SKM-1 (cell line): ENCODE data around the gene PDE10A.

Experiments
- DNase-seq: peaks from one replicate; lab custom pipeline; 2025; ENCODE audit not compliant: unreplicated experiment; lab: John Stamatoyannopoulos, UW

PDE10A gene

DNA sequence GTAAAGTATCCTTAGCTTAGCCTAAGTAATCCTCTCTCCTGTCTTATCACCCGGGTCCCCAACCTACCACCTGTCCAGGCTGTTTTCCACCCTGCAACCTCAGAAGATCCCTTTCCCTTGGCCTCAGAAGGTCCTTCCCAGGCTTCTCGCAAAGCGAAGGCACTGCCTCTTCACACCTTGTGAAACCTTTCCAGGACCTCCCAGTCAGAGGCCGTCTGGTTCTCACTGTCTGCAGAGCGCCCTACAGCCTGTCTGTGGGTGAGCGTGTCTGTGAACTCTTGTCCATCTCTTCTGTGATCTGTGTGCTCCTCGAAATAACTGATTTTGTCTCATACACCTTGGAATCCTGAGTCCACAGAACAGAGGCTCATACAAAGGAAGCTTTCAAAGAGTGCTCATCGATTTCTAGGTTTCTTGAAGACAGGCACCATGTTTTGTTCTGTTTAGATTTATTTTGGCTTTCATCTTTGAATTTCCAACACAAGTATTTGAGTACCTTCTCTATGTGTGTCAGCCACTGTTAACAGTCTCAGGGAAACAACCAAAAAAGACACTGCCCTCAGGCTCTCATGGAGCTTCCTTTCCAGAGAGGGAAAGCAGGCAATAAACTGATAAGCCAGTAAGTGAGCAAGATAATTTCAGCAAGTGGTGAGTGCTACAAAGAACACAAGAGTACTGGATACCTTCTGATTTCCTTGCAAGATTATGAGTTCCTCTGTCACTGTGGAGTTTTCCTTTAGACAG lies 6.3 kb downstream of the PDE10A start:
- DNase-seq: no peak

DNA sequence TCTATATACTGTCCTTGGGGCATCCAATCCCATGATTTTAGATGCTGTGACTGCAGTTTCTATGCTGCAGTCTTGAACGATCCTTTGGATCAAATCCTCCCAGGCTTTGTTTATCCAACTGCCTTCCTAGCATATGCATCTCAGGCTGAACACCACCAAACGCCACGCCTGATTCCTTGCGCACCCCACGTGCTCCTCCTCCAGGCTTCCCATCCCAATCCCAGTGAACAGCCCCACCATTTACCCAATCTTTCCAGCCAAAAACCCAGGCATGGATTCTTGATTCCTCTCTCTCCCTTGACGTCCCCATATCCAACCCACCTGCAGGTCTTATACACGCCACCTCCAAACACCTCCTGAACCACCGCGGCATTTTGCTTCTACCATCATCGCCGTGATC lies 7.8 kb downstream of the PDE10A start:
- DNase-seq: no peak

DNA sequence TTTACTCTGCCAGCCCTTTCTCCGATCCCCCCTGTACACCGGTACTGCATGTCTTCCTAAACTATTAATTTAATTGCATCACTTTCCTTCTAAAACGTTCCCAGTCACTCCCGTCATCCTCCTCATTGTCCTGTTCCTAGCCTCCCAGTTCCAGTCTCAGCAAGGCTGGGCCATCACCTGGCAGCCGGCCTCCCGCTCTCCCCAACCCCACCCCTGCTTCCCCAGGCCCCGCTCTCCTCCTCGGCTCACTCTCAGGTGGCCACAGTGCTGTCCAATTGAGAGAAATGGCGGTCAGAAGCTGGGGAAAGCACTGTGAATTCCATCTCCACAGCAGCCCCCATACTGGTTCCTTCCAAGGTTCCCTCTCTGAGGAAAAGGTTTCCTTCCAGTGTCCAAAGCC lies 8.9 kb downstream of the PDE10A start:
- no peak for DNase-seq

DNA sequence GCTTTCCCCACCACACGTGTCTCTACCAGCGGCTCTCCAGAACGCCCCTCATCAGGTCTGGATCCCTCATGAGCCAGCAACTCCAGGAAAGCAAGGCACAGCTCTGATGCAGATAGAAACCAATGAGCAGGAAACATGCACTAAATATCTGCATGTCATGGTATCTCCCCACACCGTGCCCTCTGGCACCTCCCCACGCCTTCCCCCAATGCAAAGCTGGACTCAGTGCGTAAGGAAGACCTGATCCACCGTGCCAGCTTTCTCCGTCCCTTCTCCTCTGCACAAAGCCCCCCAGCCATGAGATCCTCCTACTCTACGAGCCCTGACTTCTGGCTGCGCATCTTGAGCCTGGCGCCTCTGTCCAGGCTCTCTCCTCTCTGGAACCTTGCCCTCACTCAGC lies 9.4 kb downstream of the PDE10A start:
- no peak for DNase-seq

DNA sequence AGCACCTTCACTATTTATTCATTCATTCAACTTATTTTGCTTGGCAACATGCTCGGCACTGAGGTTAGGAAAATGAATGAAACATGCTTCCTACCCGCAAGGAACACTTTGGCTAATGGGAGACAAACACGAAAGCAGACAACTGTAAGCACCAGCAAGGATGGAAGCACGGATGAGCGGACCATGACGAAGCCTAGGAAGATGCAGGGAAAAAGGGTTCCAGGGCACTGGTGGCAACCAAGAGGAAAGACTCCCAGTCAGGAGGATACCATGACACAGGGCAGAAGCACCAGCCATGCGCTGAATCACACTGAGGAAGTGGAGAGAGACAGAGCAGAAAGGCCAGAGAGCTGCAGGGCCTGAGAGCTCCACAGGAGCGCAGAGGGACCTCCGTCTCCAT lies 9.8 kb downstream of the PDE10A start:
- DNase-seq: no peak

DNA sequence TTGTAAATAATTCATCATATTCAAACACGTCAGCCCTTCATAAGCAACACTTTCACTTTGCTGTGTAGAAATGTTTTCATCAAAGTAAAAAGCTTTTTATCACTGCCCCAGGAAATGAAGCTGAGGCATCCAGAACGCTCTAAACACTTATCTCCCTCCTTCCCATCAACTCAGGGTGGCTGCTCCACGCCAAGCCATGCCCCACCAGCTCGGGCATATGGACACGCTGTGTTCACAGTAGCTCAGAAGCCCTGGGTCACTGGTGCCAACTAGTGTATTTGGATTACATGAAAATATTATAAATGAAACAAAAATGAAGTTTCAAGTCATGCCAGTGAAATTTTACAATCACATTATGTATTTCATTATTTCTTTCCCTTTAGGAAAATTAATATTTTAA lies 10.3 kb downstream of the PDE10A start:
- no peak for DNase-seq

DNA sequence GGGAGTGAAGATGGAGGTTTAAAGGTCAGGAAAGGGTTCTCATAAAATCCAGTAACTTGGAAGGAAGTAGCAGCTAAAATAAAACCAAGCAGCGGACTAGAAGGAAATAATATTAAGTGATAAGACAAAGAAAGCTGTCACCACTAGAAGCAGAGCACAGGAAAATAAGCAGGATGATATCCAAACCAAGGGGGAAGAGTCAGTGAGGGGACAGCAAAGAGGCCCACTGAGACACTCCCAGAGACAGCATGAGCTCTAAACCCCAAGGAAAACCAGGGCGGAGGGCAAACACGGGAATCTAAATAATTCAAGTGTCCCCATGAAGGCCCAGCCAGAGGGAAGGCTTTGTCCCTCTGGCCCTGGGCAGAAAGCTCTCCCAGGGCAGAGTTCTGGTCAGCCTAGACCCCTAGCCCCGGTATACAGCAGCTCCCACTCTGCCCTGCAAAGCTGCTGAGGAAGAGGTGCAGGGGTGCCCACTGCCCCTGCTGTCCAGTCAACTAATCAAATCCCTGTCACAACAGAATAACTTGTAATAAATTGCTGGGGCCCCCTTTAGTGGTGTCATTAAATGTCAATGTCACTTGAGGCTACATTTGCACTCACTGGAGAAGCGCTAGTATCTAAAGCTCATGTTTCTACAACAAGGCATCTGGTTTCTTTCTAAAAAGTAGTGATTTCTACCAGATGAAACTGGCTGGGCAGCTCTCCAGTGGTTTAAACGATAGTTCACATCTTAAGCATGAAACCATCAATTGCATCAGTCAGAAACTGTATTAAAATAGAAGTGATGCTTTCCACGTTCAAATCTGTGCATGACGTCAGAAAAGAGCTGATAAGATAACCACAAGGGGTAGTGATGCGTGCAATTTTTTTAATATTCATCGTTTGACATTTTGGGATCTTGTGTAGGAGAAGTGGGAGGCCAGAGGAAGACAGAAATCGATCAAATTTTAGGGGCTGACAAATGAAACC lies 13.6 kb downstream of the PDE10A start:
- no peak for DNase-seq

DNA sequence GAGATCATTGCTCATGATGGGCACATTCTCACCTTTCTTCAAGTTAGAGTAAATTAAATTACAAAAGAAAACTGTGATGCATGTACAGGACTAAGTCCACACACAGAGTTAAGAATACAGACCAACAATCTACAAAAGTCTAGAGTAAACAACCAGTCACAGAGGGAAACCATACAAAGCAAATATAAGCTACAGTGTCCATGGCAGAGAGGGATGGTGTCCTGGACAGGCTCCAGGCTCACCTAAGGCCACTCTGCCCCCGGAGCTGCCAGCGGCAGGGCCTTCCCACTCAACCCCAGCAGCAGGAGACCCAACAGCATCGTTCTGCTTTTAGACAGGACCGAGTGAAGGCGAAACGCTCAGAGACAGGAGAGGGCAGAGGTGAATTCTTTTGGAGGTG lies 16.0 kb downstream of the PDE10A start:
- no peak for DNase-seq

DNA sequence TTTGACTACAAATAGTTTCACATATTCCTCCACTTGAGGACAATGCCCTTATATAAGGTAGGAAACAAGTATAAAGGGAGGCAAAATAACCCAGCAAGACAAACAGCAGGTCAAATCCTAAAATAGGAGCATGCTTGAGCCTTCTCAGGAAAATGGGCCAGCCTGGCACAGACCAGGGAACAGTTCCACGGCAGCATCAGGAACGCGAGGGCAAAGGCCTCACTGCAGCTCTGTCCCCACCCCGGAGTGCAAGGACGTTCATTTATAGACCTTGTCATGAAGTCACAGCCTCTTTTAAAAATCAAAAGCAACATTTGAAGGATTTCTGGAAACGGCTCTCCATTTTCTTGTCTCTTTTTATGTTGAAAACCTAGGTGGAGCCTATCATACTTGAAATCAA lies 17.1 kb downstream of the PDE10A start:
- DNase-seq: no peak

DNA sequence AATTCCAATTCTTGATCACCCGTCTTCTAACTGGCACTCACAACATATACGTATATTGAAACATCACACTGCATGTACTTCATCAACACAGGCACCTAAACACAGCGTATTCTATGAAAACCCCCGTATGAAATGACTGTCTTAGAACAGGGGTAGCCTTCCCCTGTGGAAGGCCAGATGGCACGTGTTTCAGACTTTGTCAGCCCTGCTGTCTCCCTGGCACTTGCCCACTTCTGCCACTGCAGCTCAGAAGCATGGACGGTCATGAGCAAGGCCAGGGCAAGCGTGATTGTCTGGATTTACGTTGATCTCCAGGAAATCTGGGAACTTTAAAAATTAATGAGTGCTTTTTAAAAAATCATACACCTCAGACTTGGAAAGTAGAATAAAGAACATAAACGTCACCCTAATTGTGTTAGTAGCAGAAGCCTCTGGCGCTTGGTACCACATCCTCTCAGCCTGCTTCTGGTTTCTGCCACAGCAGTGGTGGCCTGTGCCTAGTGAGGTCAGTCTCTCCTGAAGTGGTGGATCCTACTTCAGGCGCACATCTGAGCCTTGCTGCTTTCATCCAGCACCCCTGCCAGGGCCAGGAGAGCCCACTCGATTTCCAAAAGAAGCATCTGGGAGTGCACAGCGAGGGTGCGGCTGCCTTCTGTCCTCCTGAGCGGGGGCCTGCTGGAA lies 18.3 kb downstream of the PDE10A start:
- no peak for DNase-seq

DNA sequence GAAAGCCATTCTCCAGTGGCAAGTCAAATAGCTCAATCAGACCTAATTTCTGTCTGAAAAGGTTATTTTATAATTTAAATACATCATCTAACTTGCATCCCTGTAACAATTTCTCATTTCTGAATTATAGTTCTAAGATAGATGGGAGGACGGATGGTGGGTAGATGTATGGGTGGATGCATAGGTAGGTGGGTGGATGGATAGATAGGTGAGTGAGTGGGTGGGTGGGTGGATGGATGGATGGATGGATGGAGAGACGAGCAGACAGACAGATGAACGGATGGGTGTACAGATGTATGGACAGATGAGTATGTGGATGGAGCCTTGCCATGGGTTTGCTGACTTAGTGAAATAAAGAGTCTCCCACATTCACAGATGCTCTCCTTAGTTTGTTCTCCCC lies 20.0 kb downstream of the PDE10A start:
- DNase-seq: no peak

DNA sequence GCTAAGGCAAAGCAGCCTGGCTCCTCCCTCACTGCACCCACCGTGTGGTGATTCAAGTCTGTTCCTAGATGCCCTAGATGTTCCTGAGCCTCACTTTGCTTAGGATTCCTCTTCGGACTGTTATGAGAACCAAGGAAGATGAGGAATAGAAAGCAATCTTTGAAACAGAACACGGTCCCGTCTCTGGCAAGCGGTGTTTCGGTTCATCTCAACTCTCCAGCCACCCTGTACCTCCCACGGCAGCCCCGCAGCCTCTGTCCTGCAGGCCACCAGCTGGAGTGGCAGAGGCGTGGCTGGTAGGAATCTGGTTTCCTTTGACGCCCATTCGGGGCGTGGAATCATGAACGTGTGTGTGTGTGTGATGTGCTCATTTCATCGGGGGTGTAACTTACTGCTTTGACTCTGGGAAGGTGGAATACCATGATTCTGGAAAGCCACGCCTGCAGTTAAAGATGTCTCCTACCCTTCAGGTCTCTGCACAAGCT lies 21.3 kb downstream of the PDE10A start:
- DNase-seq: no peak

DNA sequence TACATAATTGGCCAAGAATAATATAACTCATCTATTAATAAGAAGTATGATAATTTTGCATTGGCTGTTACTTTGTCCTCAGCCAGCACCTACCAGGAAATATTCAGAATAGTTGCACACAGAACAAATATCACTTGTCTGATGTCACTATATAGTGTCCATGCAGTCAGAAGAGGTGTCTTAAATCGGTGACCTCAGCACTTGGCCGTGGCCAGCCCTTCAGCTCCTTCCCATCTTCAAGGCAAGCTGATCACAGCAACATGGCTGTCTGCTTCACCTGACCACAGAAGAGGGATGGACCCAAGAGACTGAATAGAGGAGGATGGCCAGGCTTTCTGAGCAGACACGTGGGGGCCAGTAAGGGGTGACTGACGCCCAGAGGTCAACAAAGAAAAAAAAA lies 22.2 kb downstream of the PDE10A start:
- no peak for DNase-seq

DNA sequence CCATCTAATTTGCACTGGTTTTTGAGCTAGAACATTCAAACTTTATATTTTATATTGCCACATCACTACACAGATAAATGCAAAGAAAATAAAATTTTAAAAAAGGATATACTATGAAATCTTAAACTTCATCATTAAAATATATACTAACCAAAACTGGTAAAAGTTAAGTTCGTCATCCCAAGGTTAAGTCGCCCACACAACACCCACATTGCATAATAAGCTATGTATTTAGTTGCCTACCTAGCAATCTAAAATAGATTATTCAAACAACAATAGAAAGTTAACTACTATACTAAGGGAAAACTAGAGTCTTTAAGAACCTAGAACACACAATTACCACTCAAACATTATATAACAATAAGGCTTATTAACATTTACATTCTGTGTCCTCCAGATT lies 24.5 kb downstream of the PDE10A start:
- DNase-seq: no peak

DNA sequence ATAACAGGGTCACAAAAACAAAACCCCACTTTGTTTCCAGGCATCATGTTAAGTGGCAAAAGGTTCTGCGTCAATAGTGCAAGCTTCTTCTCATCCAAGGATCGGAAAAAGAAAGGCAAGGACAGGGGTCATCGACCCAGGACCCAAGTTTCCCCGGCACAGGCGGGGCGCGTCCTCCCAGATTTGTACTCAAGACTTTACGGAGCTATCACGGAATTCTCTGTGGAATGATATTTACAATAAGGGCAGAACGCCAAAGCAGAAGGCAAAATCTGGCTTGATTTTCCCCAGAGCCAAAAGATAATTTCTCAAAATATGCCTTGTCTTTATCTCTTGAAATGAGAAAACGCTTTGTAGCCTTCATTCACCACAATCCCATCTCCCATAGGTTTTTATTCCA lies 25.5 kb downstream of the PDE10A start:
- no peak for DNase-seq

DNA sequence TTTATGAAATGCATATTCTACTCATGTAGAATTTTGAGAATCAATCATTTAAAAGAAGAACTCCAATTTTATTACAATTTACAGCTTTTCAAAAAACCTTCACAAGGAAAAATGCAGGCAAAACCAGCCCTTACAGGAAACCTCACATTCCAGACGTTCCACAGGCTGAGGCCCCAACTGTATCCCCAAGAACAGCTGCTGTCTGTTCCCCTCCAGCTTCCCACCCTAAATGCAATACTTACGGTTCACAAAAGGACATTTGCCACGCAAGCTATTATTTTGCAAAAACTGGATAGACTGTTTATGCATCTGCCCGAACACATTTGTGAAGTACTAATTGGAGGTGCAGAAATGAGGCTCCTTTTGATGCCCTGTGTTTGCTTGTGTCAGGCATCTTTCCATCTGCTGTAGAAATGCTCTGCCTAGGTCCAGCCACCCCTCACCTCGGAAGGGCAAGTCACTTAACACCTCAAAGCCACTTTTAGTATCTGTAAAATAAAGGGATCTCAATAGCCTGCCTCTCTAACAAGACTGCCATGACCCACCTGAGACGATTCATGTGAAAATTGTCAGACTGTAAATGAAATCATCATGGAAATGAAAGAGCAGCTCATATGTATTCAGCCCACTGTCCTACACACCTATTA lies 26.5 kb downstream of the PDE10A start:
- no peak for DNase-seq

DNA sequence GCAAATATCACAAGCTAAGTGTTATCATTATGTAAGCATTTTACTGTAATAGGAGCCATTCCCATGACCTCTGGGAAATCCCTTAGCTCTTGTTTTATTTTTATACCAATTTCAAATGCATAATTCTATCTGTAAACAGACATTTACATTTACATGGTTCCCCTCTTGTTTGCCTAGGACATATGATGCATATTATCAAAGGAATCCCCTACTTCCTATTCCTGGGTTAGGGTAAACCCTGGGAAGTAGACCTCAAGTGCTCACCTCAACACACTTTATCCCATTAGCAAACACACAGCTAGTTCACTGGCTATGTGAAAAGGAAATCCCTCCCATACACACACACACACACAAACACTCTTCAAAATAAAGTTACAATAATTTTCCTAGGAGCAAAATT lies 27.1 kb downstream of the PDE10A start:
- DNase-seq: no peak

DNA sequence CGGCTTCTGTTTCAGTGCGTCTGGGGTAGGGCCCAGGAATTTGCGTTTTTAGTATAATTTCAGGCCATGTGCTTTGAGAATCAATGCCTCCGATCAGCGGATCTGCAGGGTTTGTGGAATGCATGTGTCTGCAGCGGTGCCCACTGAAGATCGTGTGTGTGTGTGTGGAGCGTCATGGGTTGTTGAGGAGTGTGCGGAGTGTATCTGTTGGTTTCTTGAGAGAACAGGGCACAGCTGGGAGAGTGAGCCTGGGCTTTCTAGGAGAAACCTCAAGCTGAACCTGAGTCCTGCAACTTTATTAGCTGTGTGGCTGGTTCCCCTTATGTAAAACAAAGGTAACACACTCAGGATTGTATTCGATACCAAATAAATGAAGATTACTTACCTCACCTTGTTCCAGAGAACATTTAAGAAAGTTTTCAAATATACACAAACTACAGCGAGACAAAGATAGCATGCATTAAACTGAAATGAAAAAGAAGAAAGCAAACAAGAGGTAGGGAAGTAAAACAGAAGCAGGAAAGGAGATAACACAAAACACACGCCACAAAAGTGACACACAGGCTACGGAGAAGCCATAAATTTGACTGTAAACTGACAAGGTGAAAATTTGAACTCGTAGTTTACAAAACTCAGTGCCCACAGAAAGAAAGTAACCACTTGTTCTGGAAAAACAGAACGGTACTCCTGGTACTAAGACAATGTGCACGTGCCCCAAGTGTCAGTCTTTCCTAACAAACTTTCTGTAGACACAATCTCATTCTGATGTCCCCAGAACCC lies 28.8 kb downstream of the PDE10A start:
- no peak for DNase-seq

DNA sequence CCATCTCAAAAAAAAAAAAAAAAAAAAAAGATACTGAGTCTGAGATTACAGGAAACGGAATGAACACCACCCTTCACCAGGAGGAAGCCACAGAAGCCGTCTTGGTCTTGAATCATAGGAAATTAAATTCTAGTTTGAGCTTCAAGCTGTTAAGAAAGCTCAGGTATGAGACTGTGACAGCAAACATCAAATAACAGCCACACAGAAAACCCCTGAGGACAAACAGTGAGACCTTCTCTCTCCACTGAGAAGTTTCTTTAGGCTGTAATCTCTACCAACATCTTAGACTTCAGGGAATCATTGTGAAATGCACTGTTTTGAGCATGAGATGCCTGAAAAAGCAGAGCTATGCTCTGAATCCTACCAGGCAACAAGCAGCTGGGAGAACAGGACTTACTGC lies 30.8 kb downstream of the PDE10A start:
- no peak for DNase-seq

DNA sequence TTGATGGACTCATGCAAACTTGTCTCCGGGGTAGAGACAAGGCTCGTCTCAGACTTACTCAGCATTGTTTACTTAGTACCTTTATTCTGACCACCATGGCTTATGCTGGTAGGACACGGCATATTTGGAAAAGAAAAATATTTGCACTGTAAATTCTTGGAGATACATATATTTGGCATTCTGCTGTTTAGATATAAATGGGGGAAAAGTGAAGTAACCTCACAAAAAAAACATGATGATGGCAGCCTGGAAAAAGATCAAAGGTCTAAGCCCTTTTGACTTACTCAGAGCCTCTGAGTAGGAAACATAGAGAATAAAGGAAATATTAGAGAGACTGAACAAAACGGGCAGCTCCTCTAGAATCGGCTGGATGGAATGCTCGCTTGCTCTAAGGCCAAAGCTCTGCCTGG lies 32.5 kb downstream of the PDE10A start:
- no peak for DNase-seq
